ENCODE results near the gene CREB3L2.

CREB3L2 gene

GRCh38 chr7:137875746-137876145 lies 126.1 kb downstream of the CREB3L2 start:
- no peak for DNase-seq (ENCODE audit: low read depth in 1 of 2, low spot score in 1 of 2)
- TF ChIP-seq REST (IDR thresholded peaks at IDR 0.05; ENCODE audit: insufficient replicate concordance, low read depth) (no peak), CTCF (IDR thresholded peaks at IDR 0.05; ENCODE audit: insufficient read depth, low read length) (no peak), GABPA (IDR thresholded peaks at IDR 0.05; ENCODE audit: low read depth) (no peak), SPI1 (IDR thresholded peaks at IDR 0.05; ENCODE audit: borderline replicate concordance, low read depth) (no peak), POLR2AphosphoS5 (IDR thresholded peaks at IDR 0.05; ENCODE audit: low read depth) (no peak)
- Histone ChIP-seq H3K4me3 (replicated peaks; ENCODE audit: insufficient read depth, low read length) (no peak overlapping the region), H3K27me3 (ENCODE audit: insufficient read depth, poor library complexity, severe bottlenecking) (no peaks in the 10 kb centered on the region), H3K27ac (replicated peaks) (no peak overlapping the region)

GRCh38 chr7:137873979-137874777 lies 127.7 kb downstream of the CREB3L2 start:
- no peak for DNase-seq (ENCODE audit: low read depth in 1 of 2, low spot score in 1 of 2)
- no peak overlapping the region for H3K4me3 ChIP-seq (replicated peaks; ENCODE audit: insufficient read depth, low read length)
- H3K27ac ChIP-seq (replicated peaks), result no peak overlapping the region
- TF ChIP-seq GABPA (IDR thresholded peaks at IDR 0.05; ENCODE audit: low read depth), result no peak
- TF ChIP-seq CTCF (IDR thresholded peaks at IDR 0.05; ENCODE audit: insufficient read depth, low read length), result no peak
- no peak for TF ChIP-seq REST (IDR thresholded peaks at IDR 0.05; ENCODE audit: insufficient replicate concordance, low read depth)
- no peak for TF ChIP-seq POLR2AphosphoS5 (IDR thresholded peaks at IDR 0.05; ENCODE audit: low read depth)
- TF ChIP-seq SPI1 (IDR thresholded peaks at IDR 0.05; ENCODE audit: borderline replicate concordance, low read depth), result no peak
- no peaks in the 10 kb centered on the region for H3K27me3 ChIP-seq (ENCODE audit: insufficient read depth, poor library complexity, severe bottlenecking)

GRCh38 chr7:137873524-137873923 lies 128.4 kb downstream of the CREB3L2 start:
- Histone ChIP-seq H3K4me3 (replicated peaks; ENCODE audit: insufficient read depth, low read length) (no peak overlapping the region), H3K27ac (replicated peaks) (no peak overlapping the region), H3K27me3 (ENCODE audit: insufficient read depth, poor library complexity, severe bottlenecking) (no peaks in the 10 kb centered on the region)
- TF ChIP-seq GABPA (IDR thresholded peaks at IDR 0.05; ENCODE audit: low read depth) (no peak), SPI1 (IDR thresholded peaks at IDR 0.05; ENCODE audit: borderline replicate concordance, low read depth) (no peak), POLR2AphosphoS5 (IDR thresholded peaks at IDR 0.05; ENCODE audit: low read depth) (no peak), CTCF (IDR thresholded peaks at IDR 0.05; ENCODE audit: insufficient read depth, low read length) (no peak), REST (IDR thresholded peaks at IDR 0.05; ENCODE audit: insufficient replicate concordance, low read depth) (no peak)
- DNase-seq (ENCODE audit: low read depth in 1 of 2, low spot score in 1 of 2), result no peak

Data from HL-60 (cell line).